Ovary (tissue), 9 donors: Measurements from ENCODE around the gene ITSN1. TPM values are rescaled to one million over a fixed set of nuclear protein-coding genes. Genes with fewer than 3 reads are reported as not detected.

Experiments
- DNase-seq, 5 donors: peaks; one replicate each; pipeline ENCODE4 v3.0.0-alpha.2; 2019 to 2020
- H3K27ac ChIP-seq, 2 donors: fragments of 200-600 bp; one replicate each; pipeline versions ENCODE4 v1.5.1 to v1.8.0; 2019 to 2022
- H3K27me3 ChIP-seq: fragments of 200-600 bp; one replicate; pipeline ENCODE4 v1.8.0; 2022
- H3K36me3 ChIP-seq: fragments of 200-600 bp; sonication (generic); one replicate; pipeline ENCODE4 v1.5.1; 2019
- H3K4me1 ChIP-seq: one replicate; pipeline ENCODE4 v1.8.1; 2013; ENCODE audit warnings: mild to moderate bottlenecking, moderate library complexity; ENCODE audit not compliant: insufficient read depth
- H3K4me3 ChIP-seq: fragments of 200-600 bp; sonication (generic); one replicate; pipeline ENCODE4 v1.5.1; 2017
- H3K9me3 ChIP-seq, 2 donors: fragments of 200-600 bp in 1 of 2; sonication (generic) in 1 of 2; one replicate each; pipeline versions ENCODE4 v1.5.1 to v1.8.1; 2013 to 2019; ENCODE audit warnings: mild to moderate bottlenecking in 1 of 2, moderate library complexity in 1 of 2
- EP300 ChIP-seq: sonication (generic); formaldehyde crosslinking; IDR thresholded peaks from one replicate; pipeline ENCODE4 v1.6.1; 2017; ENCODE audit warnings: antibody characterized with exemption
- POLR2A ChIP-seq: fragments of 450-650 bp; IDR thresholded peaks from one replicate; pipeline ENCODE4 v1.6.1; 2017; ENCODE audit warnings: antibody characterized with exemption, mild to moderate bottlenecking, moderate library complexity
- WGBS, 3 donors: extraction: QIAGEN DNeasy Blood & Tissue Kit in 1 of 3; methylation state at CpG; one replicate each; pipeline versions ENCODE4 v1.1.5 to v1.1.7; 2013 to 2017; 5-methylcytosine and 5-hydroxymethylcytosine counted together
- intact Hi-C, 4 donors: fragments of 100-400 bp; cut with DNase I; formaldehyde crosslinking; loops; one replicate each; pipeline versions ENCODE4 v1.11.0 to v1.15.1; 2022 to 2023
- polyA plus RNA-seq, 2 donors: library from polyadenylated mRNA; stranded (reverse); fragments of 200-250 nt in 1 of 2; fragments of 350-450 nt in 1 of 2; fragmentation: Illumina TruSeq in 1 of 2; extraction: RNeasy Lipid Tissue Mini Kit (QIAGEN cat#74804) in 1 of 2; gene quantifications; one replicate each; pipeline ENCODE4 v1.2.3, GENCODE V29; 2013 to 2014
- total RNA-seq, 7 donors: library from RNA; depleted of rRNA in 2 of 7; stranded (reverse); fragments of >200 nt in 2 of 7; fragmentation: NEBNext Ultra II Directional in 3 of 7; extraction: Animal tissue kit (Norgen Biotek cat#: 25700) in 3 of 7; gene quantifications; one replicate each; pipeline versions ENCODE4 v1.1.0 to v1.2.4, GENCODE V29; 2016 to 2023
- TF ChIP-seq, protein P1 (sequence below), 3 donors: fragments of 450-650 bp in 2 of 3; fragments of 200-600 bp in 1 of 3; IDR thresholded peaks; one replicate each; pipeline versions ENCODE4 v1.5.1 to v1.8.0; 2016 to 2022; ENCODE audit warnings: antibody characterized with exemption in 3 of 3, mild to moderate bottlenecking in 1 of 3
- donor health status: DM: no; HTN: no; CAD: no; lungs with moderate emphysema.
- donor health status: DM: no; HTN: no; CAD: no.
- donor health status: Bipolar disorder and iron deficiency.
- donor health status: DM: yes; HTN: yes; CAD: no.
- donor health status: DM: no; HTN: no; CAD: no.
- donor health status: DM: yes; HTN: yes; CAD: no.

Gene ITSN1
- total and polyA plus RNA-seq, 9 donors, result 22.6 to 61.3 (median 36.4) TPM

GRCh38 chr21:33940881-33941245, 298.6 kb downstream of the ITSN1 start:
- H3K4me1 ChIP-seq, result no peaks in the 10 kb centered on the region
- intact Hi-C loops, result no loop called here
- WGBS, 3 donors, result 70 to 79% (median 77%) methylated on average over 5 of the region's 5 CpGs
- no peaks in the 10 kb centered on the region for H3K9me3 ChIP-seq
- no peak for TF ChIP-seq EP300
- TF ChIP-seq POLR2A, result no peak
- TF ChIP-seq, protein P1, sequence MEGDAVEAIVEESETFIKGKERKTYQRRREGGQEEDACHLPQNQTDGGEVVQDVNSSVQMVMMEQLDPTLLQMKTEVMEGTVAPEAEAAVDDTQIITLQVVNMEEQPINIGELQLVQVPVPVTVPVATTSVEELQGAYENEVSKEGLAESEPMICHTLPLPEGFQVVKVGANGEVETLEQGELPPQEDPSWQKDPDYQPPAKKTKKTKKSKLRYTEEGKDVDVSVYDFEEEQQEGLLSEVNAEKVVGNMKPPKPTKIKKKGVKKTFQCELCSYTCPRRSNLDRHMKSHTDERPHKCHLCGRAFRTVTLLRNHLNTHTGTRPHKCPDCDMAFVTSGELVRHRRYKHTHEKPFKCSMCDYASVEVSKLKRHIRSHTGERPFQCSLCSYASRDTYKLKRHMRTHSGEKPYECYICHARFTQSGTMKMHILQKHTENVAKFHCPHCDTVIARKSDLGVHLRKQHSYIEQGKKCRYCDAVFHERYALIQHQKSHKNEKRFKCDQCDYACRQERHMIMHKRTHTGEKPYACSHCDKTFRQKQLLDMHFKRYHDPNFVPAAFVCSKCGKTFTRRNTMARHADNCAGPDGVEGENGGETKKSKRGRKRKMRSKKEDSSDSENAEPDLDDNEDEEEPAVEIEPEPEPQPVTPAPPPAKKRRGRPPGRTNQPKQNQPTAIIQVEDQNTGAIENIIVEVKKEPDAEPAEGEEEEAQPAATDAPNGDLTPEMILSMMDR (IDR thresholded peaks at IDR 0.05), result no peak
- no peaks in the 10 kb centered on the region for H3K27me3 ChIP-seq
- DNase-seq, result no peak
- no peak overlapping the region for H3K27ac ChIP-seq
- H3K36me3 ChIP-seq, result no peaks in the 10 kb centered on the region
- H3K4me3 ChIP-seq, result no peak overlapping the region

GRCh38 chr21:33942426-33942825, 300.1 kb downstream of the ITSN1 start:
- Histone ChIP-seq H3K27ac (no peak overlapping the region), H3K4me3 (no peak overlapping the region), H3K4me1 (peaks cover 1% of the 10 kb centered on the region), H3K36me3 (no peaks in the 10 kb centered on the region), H3K9me3 (no peaks in the 10 kb centered on the region), H3K27me3 (no peaks in the 10 kb centered on the region)
- intact Hi-C loops, result no loop called here
- no peak for DNase-seq
- TF ChIP-seq POLR2A (no peak), EP300 (no peak)
- TF ChIP-seq, protein P1 (IDR thresholded peaks at IDR 0.05), result no peak

DNA sequence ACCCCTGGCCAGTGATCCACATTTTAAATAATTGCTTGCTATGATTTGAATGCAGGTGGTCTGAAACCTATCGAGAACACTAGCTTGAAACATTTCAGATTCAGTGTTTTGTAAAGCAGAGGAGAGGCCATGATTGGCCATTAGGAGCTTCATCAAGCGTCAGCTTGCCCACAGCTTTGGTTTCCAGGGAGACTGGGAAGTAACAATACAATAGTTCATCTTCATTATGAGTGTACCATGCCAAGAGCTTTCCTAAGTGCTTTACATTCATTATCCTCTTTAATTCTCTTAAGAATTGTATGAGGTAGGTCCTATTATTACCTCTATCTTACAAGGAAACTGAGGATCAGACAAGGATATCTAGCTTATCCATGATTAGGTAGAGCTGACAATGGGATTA, 301.0 kb downstream of the ITSN1 start:
- no peaks in the 10 kb centered on the region for H3K36me3 ChIP-seq
- TF ChIP-seq POLR2A (no peak), EP300 (no peak)
- TF ChIP-seq, protein P1 (IDR thresholded peaks at IDR 0.05), result no peak
- no peak overlapping the region for H3K4me3 ChIP-seq
- no peaks in the 10 kb centered on the region for H3K9me3 ChIP-seq
- 88 to 95% (median 88%) methylated on average over 2 of the region's 2 CpGs for WGBS, 3 donors
- peaks cover 6% of the 10 kb centered on the region for H3K4me1 ChIP-seq
- no peak for DNase-seq
- H3K27ac ChIP-seq, result no peak overlapping the region
- intact Hi-C loops, result no loop called here
- no peaks in the 10 kb centered on the region for H3K27me3 ChIP-seq

GRCh38 chr21:33944185-33944763, 302.0 kb downstream of the ITSN1 start:
- no peak overlapping the region for H3K4me3 ChIP-seq
- intact Hi-C loops, result no loop called here
- H3K27ac ChIP-seq, result no peak overlapping the region
- no peak for DNase-seq
- TF ChIP-seq POLR2A (no peak), EP300 (no peak)
- TF ChIP-seq, protein P1 (IDR thresholded peaks at IDR 0.05), result no peak
- no peaks in the 10 kb centered on the region for H3K27me3 ChIP-seq
- WGBS, 3 donors, result 92 to 100% (median 98%) methylated on average over 1 of the region's 1 CpG
- peaks cover 12% of the 10 kb centered on the region for H3K4me1 ChIP-seq
- H3K36me3 ChIP-seq, result no peaks in the 10 kb centered on the region
- no peaks in the 10 kb centered on the region for H3K9me3 ChIP-seq
